HCEC 1CT (cell line): ENCODE data around the gene S100A11.
A peak's percentile ranks its signal among the peaks of the same experiment; 100 is the strongest.
"Not testable (repeated sequence)": the region's sequence is repeated elsewhere in the genome, so short reads cannot be mapped to it uniquely, and the experiment has no call there.

ENCODE experiments used
- DNase-seq: peaks from one replicate; pipeline ENCODE4 v3.0.0-alpha.2; 2017

Gene S100A11

GRCh38 chr1:152036267-152037216, at the start of gene S100A11:
TSS of gene S100A11 (minus strand) at chr1:152037004. CDS start at chr1:152036915, 89 bp downstream.
- DNase-seq: peak; percentile 84

GRCh38 chr1:152084853-152085252, 48.0 kb upstream of the S100A11 start:
- DNase-seq: no peak

- not testable (repeated sequence) for DNase-seq
These were observed 44.2 kb upstream of the S100A11 start for GRCh38 chr1:152081026-152081425.

GRCh38 chr1:152080494-152080893, 43.7 kb upstream of the S100A11 start:
- DNase-seq: not testable (repeated sequence)

GRCh38 chr1:152078831-152079441, 42.1 kb upstream of the S100A11 start:
- DNase-seq: no peak

GRCh38 chr1:152072311-152072710, 35.5 kb upstream of the S100A11 start:
- DNase-seq: no peak

GRCh38 chr1:152071123-152071522, 34.3 kb upstream of the S100A11 start:
- DNase-seq: no peak

GRCh38 chr1:152067929-152068328, 31.1 kb upstream of the S100A11 start:
- no peak for DNase-seq

GRCh38 chr1:152067150-152067549, 30.3 kb upstream of the S100A11 start:
- no peak for DNase-seq

GRCh38 chr1:152061952-152062351, 25.1 kb upstream of the S100A11 start:
- DNase-seq: no peak

GRCh38 chr1:152053375-152053774, 16.6 kb upstream of the S100A11 start:
- DNase-seq: no peak

- peak; percentile 53 for DNase-seq
These were observed 15.8 kb upstream of the S100A11 start for GRCh38 chr1:152052606-152053005.

- peak; percentile 28 for DNase-seq
These were observed 14.3 kb upstream of the S100A11 start for GRCh38 chr1:152050886-152051675.

- peak; percentile 74 for DNase-seq
These were observed 12.7 kb upstream of the S100A11 start for GRCh38 chr1:152049291-152050083.

GRCh38 chr1:152048416-152049009, 11.7 kb upstream of the S100A11 start:
- DNase-seq: no peak

GRCh38 chr1:152047730-152048415, 11.1 kb upstream of the S100A11 start:
- DNase-seq: peak; percentile 99

- DNase-seq: no peak
These were observed 10.6 kb upstream of the S100A11 start for GRCh38 chr1:152047413-152047729.

GRCh38 chr1:152044386-152044785, 7.6 kb upstream of the S100A11 start:
- DNase-seq: no peak

- DNase-seq: no peak
These were observed 7.1 kb upstream of the S100A11 start for GRCh38 chr1:152043870-152044269.

GRCh38 chr1:152042030-152042429, 5.2 kb upstream of the S100A11 start:
- DNase-seq: no peak

GRCh38 chr1:152039886-152040285, 3.1 kb upstream of the S100A11 start:
- DNase-seq: no peak

GRCh38 chr1:152039461-152039860, 2.7 kb upstream of the S100A11 start:
- DNase-seq: no peak
